GM12874 (cell line): ENCODE data around the gene TXNRD2.

Experiments used
- CTCF ChIP-seq: IDR thresholded peaks from 2 replicates; pipeline ENCODE4 v1.5.1; 2011; ENCODE audit warnings: low read depth, mild to moderate bottlenecking, control low read depth, low read length, moderate library complexity; ENCODE audit not compliant: insufficient read depth

TXNRD2 gene

GRCh38 chr22:19972652-19973550 is 31.3 kb upstream of the TXNRD2 start:
- TF ChIP-seq CTCF: no peak

- no peak for TF ChIP-seq CTCF
Measured at GRCh38 chr22:19972251-19972650, 30.6 kb upstream of the TXNRD2 start.

- TF ChIP-seq CTCF: no peak
Measured at GRCh38 chr22:19971276-19972124, 29.9 kb upstream of the TXNRD2 start.

- peak; percentile 99 for TF ChIP-seq CTCF
Measured at GRCh38 chr22:19970479-19971275, 29.1 kb upstream of the TXNRD2 start.

GRCh38 chr22:19970031-19970478 is 28.4 kb upstream of the TXNRD2 start:
- TF ChIP-seq CTCF: no peak

GRCh38 chr22:19969141-19969928 is 27.7 kb upstream of the TXNRD2 start:
- no peak for TF ChIP-seq CTCF
